MCF 10A (cell line): Measurements from ENCODE around the gene SOS2. TPM values are rescaled to one million over a fixed set of nuclear protein-coding genes. Genes with fewer than 3 reads are reported as not detected.
A peak's percentile ranks its signal among the peaks of the same experiment; 100 is the strongest.

Experiments
- Bru-seq: library from RNA; stranded (reverse); fragments of 400-500 nt; gene quantifications from one replicate; lab custom pipeline; 2021; lab: Mats Ljungman, UMichigan
- BruChase-seq, 2 experiments: library from RNA; stranded (reverse); fragments of 400-500 nt; gene quantifications; one replicate each; lab custom pipeline; 2021; lab: Mats Ljungman, UMichigan
- BruUV-seq: library from RNA; stranded (reverse); fragments of 400-500 nt; replicated peaks from 2 replicates; lab custom pipeline; 2021; lab: Mats Ljungman, UMichigan
- CTCF ChIA-PET: fragments of 300-600 bp; sonication (Branson Sonifier 250); formaldehyde crosslinking; extraction: SDS; loops from one replicate; lab custom pipeline; 2021; ENCODE audit warnings: antibody characterized with exemption, inconsistent platforms; lab: Yijun Ruan, JAX
- POLR2A ChIA-PET: fragments of 300-600, 350-650 bp; sonication (Branson Sonifier 250); formaldehyde crosslinking; extraction: SDS; loops from one replicate; lab custom pipeline; 2020; ENCODE audit warnings: antibody characterized with exemption, inconsistent platforms; lab: Yijun Ruan, JAX
- DNase-seq: peaks from one replicate; pipeline ENCODE4 v3.0.0-alpha.2; 2018; ENCODE audit not compliant: unreplicated experiment
- H3K27ac Mint-ChIP-seq: one replicate; pipeline ENCODE4 v1.8.0; 2022; ENCODE audit warnings: mild to moderate bottlenecking, low read depth, mixed read lengths; ENCODE audit not compliant: unreplicated experiment
- H3K27me3 Mint-ChIP-seq: one replicate; pipeline ENCODE4 v1.8.0; 2022; ENCODE audit warnings: mixed read lengths; ENCODE audit not compliant: insufficient read depth, unreplicated experiment
- H3K36me3 Mint-ChIP-seq: one replicate; pipeline ENCODE4 v1.8.0; 2022; ENCODE audit warnings: mild to moderate bottlenecking, moderate library complexity, mixed read lengths; ENCODE audit not compliant: insufficient read depth, unreplicated experiment
- H3K4me1 Mint-ChIP-seq: one replicate; pipeline ENCODE4 v1.8.0; 2022; ENCODE audit warnings: mixed read lengths; ENCODE audit not compliant: insufficient read depth, unreplicated experiment
- H3K4me3 Mint-ChIP-seq: one replicate; pipeline ENCODE4 v1.8.0; 2022; ENCODE audit warnings: mild to moderate bottlenecking, moderate library complexity, mixed read lengths; ENCODE audit not compliant: unreplicated experiment
- H3K9me3 Mint-ChIP-seq: one replicate; pipeline ENCODE4 v1.8.0; 2022; ENCODE audit warnings: mixed read lengths; ENCODE audit not compliant: unreplicated experiment
- intact Hi-C: fragments of 100-400 bp; cut with micrococcal nuclease; formaldehyde crosslinking; loops from 2 replicates; pipeline ENCODE4 v1.14.1; 2022
- long read RNA-seq: library from polyadenylated mRNA; stranded (forward); transcript quantifications from one replicate; pipeline ENCODE4 v2.0.0, GENCODE V29; 2022
- total RNA-seq: library from RNA; stranded (reverse); gene quantifications from 2 replicates; pipeline ENCODE4 v1.2.3, GENCODE V29; 2022
- TF ChIP-seq, protein P1 (sequence below): fragments of 200-600 bp; IDR thresholded peaks from one replicate; pipeline ENCODE4 v1.8.0; 2022; ENCODE audit warnings: antibody characterized with exemption, mild to moderate bottlenecking; ENCODE audit not compliant: unreplicated experiment

Gene SOS2
- total RNA-seq, result 19.0 and 21.5 TPM in 2 replicates
- Bru-seq, nascent RNA, result percentile 87 among the genes with signal in this experiment
- percentile 79 among the genes with signal in this experiment for BruChase-seq, experiment 1, labeled RNA remaining after a 6-hour chase
- percentile 81 among the genes with signal in this experiment for BruChase-seq, experiment 2, labeled RNA remaining after a 2-hour chase
- long read RNA-seq, full-length matches to known transcripts, result 9 of 18 reads
- long read RNA-seq, partial matches to known transcripts, result 6 of 18 reads
- long read RNA-seq, other reads (novel, unspliced or antisense), result 3 of 18 reads

GRCh38 chr14:50231475-50232275 is at the start of gene SOS2:
Gene SOS2 (minus strand): TSS chr14:50231578. CDS start chr14:50231283, 295 bp downstream.
- no TSS peak for BruUV-seq
- ChIA-PET CTCF (interaction anchor here (0.6 kb wide), 2 partner anchors 369 to 1102 kb away, joined by 3 read pairs; no protein-coding TSS in a partner anchor), POLR2A (interaction anchor here (0.6 to 2.3 kb wide), 19 partner anchors 11 to 985 kb away, joined by 3 to 19 read pairs (median 3); partner anchors contain the start of genes DMAC2L, L2HGDH, NEMF and VCPKMT)
- intact Hi-C loops, result loop anchor here (2.0 to 5.0 kb wide), 2 partner anchors 115 to 369 kb away; partner anchors contain the start of gene VCPKMT
- Mint-ChIP-seq H3K4me1 (peaks cover 7% of the 10 kb centered on the region), H3K4me3 (peak within 1 kb of the TSS; percentile 84), H3K9me3 (no peaks in the 10 kb centered on the region), H3K36me3 (peaks cover 5% of the 10 kb centered on the region), H3K27ac (peak within 1 kb of the TSS; percentile 95), H3K27me3 (no peaks in the 10 kb centered on the region)
- DNase-seq, result peak; percentile 83
- TF ChIP-seq, protein P1, sequence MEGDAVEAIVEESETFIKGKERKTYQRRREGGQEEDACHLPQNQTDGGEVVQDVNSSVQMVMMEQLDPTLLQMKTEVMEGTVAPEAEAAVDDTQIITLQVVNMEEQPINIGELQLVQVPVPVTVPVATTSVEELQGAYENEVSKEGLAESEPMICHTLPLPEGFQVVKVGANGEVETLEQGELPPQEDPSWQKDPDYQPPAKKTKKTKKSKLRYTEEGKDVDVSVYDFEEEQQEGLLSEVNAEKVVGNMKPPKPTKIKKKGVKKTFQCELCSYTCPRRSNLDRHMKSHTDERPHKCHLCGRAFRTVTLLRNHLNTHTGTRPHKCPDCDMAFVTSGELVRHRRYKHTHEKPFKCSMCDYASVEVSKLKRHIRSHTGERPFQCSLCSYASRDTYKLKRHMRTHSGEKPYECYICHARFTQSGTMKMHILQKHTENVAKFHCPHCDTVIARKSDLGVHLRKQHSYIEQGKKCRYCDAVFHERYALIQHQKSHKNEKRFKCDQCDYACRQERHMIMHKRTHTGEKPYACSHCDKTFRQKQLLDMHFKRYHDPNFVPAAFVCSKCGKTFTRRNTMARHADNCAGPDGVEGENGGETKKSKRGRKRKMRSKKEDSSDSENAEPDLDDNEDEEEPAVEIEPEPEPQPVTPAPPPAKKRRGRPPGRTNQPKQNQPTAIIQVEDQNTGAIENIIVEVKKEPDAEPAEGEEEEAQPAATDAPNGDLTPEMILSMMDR, result no peak

DNA sequence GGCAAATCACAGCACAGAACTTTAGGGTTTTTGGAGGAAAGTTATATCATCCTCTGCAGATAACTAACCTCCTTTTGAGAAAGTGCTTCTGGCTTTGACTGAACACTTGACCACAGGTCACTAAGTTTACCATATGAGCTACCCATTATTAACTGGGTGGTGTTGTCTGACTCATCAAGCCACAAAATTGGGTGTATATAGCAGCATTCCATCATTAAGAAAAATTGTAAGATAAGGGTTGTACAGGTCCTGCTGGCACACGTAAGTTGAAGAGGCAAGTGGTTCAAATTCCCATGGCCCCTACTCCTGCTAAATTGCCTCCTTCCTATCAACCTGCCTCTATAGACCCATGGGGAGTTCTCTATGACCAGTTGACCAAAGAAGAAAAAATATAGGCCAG is 41.1 kb upstream of the SOS2 start:
- ChIA-PET POLR2A (interaction anchor here (0.6 kb wide), 1 partner anchor 976 kb away, joined by 3 read pairs; no protein-coding TSS in a partner anchor), CTCF (interaction anchor here (0.6 kb wide), 1 partner anchor 45 kb away, joined by 3 read pairs; no protein-coding TSS in a partner anchor)
- no peak for DNase-seq
- no TSS peak for BruUV-seq
- Mint-ChIP-seq H3K27me3 (no peaks in the 10 kb centered on the region), H3K9me3 (no peaks in the 10 kb centered on the region), H3K36me3 (no peaks in the 10 kb centered on the region), H3K4me3 (no peak overlapping the region), H3K27ac (no peak overlapping the region), H3K4me1 (no peaks in the 10 kb centered on the region)
- TF ChIP-seq, protein P1, result no peak
- intact Hi-C loops, result no loop called here

GRCh38 chr14:50270932-50271331 is 39.6 kb upstream of the SOS2 start:
- intact Hi-C loops, result no loop called here
- Mint-ChIP-seq H3K27ac (no peak overlapping the region), H3K4me1 (no peaks in the 10 kb centered on the region), H3K36me3 (no peaks in the 10 kb centered on the region), H3K9me3 (no peaks in the 10 kb centered on the region), H3K27me3 (no peaks in the 10 kb centered on the region), H3K4me3 (no peak overlapping the region)
- TF ChIP-seq, protein P1, result no peak
- DNase-seq, result no peak
- CTCF ChIA-PET, result interaction anchor here (2.0 kb wide), 1 partner anchor 11 kb away, joined by 8 read pairs; no protein-coding TSS in a partner anchor
- BruUV-seq, result no TSS peak
- POLR2A ChIA-PET, result no interaction called here

- intact Hi-C loops, result no loop called here
- H3K4me3 Mint-ChIP-seq, result no peak overlapping the region
- TF ChIP-seq, protein P1, result no peak
- no peaks in the 10 kb centered on the region for H3K27me3 Mint-ChIP-seq
- no peak for DNase-seq
- H3K27ac Mint-ChIP-seq, result no peak overlapping the region
- ChIA-PET CTCF (no interaction called here), POLR2A (interaction anchor here (0.6 kb wide), 2 partner anchors 479 to 485 kb away, joined by 3 read pairs; no protein-coding TSS in a partner anchor)
- no TSS peak for BruUV-seq
- H3K9me3 Mint-ChIP-seq, result no peaks in the 10 kb centered on the region
- H3K4me1 Mint-ChIP-seq, result no peaks in the 10 kb centered on the region
- H3K36me3 Mint-ChIP-seq, result no peaks in the 10 kb centered on the region
Measured at GRCh38 chr14:50265029-50265428, 33.7 kb upstream of the SOS2 start.
